Activated CD4-positive, CD25-positive, alpha-beta regulatory T cell (primary cell): Measurements from ENCODE around the gene XPC.

Experiments used
- DNase-seq, 4 experiments: peaks; one replicate each; lab custom pipeline; 2025; lab: John Stamatoyannopoulos, UW

The XPC gene

DNA sequence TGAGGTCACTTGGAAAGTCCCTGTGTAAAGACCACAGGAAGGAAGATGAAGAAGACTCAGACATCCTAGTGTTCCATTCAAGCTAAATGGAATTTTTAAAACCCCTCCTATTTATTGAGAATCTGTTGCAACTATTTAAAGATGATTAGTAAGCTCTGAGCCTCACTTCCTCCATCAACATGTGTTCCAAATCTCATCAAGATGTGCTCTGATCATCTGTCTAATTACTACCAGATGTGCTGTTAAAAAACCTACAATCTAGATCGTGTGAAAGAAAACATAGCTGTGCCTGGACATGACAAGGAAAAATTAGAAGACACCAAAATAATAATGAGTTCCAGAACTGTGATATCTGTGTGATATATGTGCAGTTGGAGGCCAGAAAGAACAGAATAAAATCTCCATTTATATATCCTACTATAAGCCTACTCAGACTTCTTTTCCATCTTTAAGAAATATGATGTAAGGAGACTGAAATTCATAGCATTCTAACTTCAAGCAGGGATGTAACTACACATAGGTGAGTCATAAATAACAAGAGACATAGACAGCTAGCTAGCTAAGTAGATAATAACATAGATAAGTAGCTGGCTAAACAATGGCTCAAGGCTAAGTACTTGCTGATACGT is 7.8 kb downstream of the XPC start:
- no peak for DNase-seq

DNA sequence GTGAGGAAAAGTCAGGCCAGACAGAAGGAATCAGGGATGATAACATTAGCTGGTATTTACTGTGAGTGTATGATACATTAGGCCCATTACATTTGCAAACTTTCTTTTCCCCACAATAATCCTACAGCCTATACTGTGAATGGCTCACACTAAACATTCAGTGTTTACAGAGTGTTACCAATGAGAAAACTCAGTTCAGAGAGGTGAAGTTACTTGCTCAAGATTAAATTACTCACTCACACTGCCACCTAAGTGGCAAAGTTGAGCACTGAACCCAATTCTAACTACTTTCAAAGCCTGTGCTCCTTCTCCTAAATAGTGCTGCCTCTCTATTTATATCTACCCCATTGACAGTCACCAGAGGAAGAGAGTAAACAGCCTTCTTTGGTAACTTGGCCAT is 8.5 kb downstream of the XPC start:
- DNase-seq = no peak

DNA sequence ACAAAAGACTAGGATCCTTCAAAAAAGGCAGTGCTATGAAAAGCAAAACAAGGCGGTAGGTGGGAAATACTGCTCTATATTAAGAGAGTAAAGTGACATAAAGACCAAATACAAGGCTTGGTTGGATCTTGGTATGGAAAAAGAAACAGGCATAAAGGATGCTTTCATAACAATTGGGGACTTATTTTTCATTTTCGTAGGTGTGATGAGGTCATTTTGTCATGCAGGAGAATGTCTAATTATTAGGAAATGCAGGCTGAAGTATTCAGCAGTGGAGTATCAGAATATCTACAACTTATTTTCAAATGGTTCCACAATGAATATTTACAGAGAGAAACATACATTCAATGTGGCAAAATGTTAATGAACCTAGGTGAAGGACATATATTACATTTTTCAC is 9.0 kb downstream of the XPC start:
- DNase-seq = no peak

DNA sequence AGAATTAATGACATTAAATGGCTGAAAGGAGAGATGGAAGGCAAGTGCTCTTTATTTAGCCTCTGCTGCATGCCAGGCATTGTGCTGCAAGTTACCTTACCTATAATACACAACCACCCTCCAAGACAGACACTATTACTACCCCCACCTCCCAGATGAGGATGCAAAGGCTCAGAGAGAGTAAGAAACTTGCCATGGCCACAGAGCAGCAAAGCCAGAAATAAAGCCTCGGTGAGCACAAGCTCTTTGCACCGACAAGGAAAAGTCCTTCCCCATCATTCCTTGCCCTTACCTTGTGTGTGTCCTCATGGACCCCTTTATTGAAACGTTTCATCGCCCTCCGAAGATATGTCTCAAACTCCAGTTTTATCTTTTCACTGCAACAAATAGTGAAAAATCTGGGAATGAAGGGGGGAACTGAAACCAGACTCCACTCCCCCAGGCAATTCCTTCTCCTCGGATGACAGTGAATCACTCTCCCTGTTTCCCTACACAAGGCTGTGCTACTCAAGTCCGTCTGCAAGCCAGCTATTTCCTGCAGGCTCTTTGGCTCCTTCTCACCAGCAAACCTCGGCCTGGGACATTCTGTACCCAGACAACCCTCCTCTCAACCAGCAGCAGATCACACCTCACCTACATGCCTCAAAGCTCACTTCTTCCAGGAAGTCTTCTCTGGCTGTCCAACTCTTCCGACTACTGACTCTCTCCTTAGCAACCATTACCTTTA is 11.4 kb downstream of the XPC start:
- DNase-seq = no peak

DNA sequence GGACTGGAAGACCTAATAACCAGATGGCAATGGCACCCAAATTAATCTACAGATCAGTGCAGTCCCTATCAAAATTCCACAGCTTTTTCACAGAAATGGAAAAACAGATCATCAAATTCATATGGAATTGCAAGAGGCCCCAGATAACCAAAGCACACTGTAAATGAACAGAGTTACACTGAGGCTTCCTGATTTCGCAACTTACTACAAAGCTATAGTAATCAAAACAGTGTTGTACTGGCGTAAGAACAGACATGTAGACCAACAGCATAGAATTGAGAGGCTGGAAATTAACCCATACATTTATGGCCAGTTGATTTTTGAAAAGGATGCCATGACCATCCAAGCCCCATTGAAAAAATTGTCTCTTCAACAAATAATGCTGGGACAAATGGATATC is 16.2 kb downstream of the XPC start:
- no peak for DNase-seq

DNA sequence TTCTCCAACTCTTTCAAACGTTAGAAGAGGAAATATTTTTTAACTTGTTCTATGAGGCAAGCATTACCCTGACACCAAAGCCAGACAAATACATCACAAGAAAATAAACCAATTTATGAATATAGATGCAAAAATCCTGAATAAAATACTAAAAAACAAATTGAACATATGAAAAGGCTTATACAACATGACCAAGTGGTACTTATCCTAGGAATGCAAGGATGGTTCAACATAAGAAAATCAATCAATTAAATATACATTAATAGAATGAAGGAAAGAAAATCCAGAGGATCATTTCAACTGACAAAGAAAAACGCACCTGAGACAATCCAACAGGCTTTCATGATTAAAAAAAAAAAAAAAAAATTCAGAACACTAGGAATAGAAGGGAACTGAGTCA is 17.1 kb downstream of the XPC start:
- no peak for DNase-seq

DNA sequence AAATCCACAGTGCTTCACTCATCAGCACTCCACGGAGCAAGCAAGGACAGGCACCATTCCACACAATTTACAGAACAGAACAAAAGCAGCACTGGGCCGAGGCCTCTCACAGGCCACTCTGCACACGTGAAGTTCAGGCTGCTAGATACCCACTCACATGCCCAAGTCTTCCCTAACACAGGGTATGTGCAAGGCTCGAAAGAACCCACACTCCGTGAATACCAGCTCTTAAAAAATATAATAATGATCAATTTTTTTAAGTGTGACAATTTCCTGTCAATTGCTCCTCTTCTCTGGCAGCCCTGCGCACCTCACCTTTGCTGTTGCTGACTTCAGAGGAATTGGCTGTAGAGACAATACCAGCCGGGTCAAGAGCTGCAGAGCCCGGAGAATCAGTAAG is 19.0 kb downstream of the XPC start:
- no peak for DNase-seq

DNA sequence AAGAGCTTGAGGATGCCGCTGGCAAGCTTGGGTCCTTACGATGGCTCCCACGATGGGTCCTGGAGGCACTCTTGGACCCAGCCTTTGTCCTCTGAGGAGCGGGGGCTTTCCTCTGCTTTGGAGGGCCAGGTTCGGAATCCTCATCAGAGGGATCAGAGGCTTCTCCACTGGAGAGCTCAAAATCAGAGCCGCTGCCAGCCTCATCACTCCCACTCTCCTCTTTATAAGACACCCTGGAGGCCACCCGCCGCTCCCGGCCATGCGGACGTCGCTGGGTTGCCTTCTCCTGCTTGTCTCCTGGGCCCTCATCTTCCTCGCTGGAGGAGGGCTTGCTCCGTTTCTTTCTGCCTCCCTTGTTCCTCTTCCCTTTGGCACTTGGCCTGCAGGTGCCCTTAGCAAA is 20.0 kb downstream of the XPC start:
- no peak for DNase-seq

DNA sequence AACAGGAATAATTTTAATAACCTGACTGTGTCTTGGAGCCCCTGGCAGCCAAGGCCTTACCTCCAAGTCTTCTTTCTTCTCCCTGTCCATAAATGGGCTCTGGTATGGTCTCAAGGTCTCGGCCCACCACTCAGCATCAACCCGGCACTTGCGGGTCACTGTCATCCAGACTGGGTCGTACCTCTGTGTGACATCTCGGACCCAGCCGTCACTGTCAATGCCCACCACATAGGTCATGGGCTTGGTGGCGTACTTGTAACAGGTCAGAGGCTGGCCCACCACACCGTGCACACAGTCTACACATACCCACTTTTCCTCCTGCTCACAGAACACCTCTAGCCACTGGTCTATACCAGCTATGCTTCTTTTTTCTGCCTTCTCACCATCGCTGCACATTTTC is 20.4 kb downstream of the XPC start:
- no peak for DNase-seq

DNA sequence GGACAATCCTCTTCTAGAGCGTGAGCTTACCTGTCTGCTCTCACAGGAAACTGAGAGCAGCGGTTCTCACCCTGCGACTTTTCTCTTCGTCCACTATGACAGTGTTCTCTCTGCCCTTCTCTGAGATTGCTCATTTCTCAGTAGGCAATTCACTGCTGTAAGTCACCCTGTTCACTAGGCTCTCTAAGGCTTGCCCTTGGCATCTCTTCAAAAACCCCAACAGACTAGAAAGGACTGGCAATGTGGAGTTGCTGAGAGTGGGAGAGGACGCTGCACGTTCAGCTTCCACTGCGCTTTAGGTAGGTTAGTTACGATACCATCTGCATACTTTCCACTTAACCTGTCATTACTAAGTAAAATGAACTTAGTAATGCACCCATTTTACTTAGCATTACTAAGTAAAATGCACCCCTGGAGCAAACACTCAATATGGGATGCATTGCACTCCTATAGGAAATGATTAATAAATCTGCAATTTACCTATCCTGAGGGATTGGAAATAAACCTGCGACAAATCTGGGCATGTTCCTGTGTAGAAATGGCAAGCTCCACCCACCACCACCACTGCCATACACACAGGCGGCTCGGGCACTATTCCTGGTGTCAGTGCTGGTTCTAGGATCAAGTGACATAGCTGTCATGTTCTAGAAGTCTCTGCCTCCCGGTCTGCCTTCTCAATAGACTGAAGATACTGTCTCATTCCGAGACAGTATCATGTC is 21.4 kb downstream of the XPC start:
- no peak for DNase-seq

DNA sequence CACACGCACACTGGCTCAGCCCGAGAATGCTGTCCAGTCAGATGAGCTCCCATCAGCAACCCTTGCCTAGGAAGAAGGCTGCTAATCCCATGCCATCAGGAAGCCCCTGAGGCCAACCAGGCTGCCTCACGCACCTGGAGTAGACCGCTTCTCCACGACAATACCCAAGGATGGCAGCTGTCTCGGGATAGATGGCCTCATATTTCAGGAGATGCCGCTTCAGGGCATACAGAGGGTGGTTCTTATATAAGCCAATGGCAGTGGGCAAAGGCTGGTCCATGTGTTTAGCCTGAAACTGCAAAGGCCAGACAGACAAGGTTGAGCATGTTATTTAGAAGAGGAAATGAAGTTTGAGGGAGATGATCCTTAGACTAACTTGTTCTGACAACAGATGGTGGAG is 22.2 kb downstream of the XPC start:
- DNase-seq = no peak

DNA sequence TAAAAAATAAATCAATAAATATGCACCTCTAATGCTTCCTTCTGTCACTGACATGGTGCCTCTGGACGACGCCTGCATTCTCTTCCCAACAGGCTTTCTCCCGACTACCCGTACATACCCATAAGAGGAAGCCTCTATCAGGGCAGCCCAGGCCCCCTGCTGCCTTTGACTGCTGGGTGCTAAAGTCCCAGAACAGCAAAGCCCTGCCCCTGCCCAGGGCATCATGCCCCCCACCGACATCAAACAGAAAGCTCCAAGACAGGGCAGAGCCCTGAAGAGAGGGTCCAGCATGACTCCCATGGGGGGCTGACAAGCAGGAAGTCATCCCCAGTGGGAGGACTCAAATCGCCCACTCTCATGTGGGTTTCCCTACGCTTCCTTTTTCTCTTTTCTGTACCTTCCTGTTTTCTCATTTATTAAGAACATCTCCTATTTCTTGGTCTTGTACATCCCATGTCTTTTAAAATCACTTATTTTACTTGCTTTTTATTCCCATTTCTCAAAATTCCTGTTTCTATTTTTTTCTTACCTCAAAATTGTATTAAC is 23.4 kb downstream of the XPC start:
- no peak for DNase-seq

DNA sequence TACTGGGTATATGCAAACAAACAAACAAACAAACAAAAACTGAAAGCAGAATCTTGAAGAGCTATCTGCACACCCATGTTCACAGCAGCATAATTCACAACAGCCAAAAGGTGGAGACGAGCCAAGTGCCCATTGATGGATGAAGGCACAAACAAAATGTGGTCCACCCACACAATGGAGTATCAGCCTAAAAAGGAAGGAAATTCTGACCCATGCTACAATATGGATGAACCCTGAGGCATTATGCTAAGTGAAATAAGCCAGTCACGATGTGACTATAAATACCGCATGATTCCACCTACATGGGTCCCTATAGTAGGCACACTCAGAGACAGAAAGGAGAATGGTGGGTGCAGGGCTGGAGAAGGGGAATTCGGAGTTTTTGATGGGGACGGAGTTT is 24.1 kb downstream of the XPC start:
- DNase-seq = no peak

DNA sequence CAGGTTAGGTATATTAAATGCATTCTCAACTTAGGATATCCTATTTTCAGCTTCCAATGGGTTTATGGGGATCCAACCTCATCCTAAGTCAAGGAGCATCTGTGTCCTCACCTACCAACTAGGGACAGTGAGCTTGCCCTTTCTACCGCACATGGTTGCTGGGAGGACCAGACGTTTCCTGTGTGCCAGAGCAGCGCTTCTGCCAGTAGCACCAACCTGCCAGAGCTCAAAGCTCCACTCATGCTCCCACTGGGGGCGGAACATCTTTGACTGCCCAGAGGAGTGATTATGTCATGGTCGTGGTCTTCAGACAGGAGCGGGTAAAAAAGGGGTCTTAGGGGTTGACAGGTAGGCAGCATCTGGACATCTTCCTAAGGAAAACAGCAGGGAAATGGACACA is 24.7 kb downstream of the XPC start:
- DNase-seq = no peak

DNA sequence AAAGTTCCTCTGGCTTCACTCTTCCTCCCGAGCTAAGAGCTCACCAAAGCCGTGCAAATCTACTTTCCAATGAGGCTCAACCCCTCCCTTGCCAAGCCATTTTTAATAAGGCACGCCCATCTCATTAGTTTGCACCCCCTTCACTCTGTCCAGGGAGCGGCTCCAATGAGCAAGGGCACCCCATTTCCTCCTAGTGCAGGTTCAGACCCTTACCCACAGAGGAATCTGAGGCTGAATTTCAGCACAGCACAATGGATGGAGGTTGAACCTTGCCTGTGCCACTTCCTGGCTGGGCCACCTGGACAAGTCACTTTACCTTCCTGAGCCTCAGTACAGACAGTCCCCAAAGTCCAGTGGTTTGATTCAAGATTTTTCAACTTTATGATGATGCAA is 25.4 kb downstream of the XPC start:
- DNase-seq = no peak

DNA sequence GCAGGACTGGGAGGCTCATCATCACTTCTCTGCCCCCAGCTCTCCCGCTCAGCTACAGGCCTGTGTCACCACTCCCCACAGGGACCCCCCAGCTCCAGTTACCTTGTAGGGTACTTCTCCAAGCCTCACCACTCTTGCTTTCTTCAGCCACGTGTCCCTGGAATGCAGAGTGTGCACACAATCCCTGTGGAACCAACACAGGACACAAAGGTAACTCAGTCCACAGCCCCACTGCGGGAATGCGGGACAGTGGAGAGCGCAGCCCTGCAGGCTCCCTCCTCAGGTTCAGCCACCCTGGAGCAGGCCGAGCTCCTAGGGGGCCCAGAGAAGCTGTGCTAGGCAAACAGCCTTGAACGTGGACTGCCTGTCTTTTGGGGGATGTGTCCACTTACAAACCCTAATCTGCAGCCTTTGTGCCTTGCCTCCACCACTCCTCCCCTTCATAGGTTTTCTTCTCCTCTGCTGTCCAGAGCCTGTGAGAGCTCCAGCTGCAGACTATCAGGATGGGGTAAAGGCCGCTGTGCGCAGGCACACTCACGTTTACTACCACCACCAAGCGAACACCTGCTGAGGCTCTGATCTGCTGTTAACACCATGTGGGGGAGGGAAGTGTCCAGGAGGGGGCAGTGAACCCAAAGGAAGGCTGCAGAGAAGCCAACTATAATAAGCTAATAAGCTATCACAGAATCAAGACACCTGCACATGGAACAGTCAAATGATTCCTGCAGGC is 26.0 kb downstream of the XPC start:
- DNase-seq = no peak

DNA sequence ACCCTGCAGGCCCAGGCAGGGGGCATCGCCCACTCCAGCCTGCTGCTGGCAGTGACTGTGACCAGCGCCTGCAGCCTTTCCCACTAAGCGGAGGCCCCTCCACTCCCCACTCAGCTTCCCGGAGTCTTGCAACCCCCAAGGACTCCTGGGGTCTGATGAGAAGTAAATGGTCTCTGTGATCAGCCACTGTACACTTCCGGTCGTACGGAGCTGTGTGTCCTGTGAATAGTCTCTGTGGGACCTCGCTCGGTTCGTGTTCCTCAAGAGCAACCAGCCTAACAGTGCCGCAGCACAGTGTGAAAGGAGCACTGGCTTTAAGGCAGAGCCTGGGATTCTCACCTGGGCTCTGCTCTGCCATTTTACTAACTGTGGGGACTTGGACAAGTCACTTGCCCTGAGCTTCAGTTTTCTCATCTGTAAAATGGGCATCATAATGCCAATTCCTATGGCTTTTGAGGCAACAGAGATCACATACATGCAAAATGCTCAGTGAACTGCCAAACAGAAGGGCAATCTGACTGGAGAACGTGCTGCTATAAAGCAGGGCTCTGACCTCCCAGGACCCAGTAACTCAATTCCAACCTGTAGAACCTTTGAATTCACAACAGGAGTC is 26.8 kb downstream of the XPC start:
- no peak for DNase-seq

DNA sequence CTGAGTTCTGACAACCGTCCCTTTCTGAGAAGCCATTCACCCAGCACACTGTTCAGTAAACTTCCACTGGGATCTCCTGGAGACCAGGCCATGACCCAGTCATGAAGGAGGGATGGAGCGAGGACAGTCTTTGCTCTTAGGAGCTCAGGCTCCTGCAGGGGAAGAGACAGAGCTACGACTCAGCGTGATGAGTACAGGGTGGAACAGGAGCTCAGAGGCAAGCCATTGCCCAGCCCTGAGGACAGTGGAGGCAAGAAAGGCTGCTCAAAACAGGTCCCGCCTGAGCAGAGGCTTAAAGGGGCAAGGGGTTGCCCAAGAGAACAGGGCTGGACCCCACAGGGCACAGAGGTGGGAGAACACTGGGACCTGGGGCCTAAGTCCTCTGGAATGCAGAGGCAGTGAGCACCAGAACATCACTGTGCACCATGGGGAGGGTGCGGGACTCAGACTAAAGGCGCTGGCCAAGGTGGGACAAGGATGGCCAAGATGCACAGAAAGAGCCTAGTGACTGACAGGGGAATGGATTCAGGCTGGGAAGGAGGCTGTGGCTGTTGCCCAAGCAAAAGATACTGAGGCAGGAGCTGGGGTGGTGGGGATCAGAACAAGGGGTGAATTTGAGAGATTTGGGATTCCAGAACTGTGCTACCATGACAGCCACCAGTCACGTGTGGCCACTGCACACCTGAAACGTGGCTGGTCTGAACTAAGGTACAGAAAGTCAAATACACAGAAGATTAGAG is 27.7 kb downstream of the XPC start:
- no peak for DNase-seq

DNA sequence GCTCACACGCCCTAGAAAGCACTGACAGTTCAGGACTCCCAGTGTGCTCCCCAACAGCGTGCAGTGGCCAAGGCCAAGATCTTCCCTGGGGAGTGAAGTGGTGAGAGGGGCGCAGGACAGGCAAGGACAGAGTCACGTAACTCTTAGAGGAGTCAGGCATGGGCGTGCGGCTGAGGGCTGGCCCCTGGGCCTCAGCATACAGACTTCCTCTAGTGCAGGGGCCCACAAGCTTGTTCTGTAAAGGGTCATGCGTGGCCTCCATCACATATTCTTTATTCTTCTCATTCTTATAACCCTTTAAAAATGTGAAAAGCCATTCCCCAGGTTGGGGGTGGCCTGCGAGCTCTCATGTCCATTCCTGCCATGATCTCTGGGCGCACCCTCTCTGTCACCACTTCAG is 28.3 kb downstream of the XPC start:
- DNase-seq = no peak

DNA sequence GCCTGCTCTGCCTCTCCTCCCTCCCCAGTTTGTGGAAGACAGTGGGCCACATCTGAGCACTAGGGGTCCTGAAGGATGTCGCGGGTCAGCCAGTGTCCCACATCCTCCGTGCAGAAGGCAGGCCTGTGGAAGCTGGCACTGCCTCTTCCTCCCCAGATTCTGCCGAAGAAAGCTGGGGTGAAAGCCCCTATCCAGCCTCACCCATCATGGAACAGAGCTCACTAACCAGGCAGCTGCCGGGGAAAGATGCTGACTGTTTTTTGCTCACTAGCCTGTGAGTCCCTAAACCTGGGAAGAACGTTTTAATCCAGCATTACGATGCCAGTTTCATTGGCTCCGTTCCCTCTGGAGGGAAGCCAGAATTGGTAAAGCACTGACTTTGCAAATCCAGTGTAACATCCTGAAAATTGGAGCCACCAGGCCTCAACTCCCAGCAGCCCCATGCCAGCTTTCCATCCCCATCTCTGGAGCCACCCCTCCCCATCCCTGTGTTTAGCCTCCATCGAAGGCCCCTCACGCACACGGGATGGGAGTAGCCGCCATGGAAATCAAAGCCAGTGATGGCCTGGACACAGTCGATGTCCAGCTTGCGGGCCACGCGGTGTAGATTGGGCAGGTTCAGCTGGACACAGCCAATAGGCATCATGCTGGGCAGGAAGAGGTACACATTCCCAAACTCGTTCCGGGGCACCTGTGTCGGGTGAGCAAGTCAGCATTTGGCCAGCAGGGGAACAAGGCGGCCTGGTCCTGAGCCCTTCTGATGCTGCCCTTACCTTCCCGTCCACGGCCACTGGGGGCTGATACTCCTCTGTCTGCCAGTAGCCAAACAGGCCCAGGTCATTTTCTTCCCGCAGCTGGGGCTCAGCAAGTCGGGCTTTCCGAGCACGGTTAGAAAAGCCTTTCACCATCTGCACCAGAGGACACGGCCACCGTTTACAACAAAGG is 30.1 kb downstream of the XPC start:
- no peak for DNase-seq
